Epithelial cell of prostate (primary cell): ENCODE measurements around the gene TASP1.
"Not testable (repeated sequence)": the region's sequence is repeated elsewhere in the genome, so short reads cannot be mapped to it uniquely, and the experiment has no call there.

Source experiments
- DNase-seq: peaks from one replicate; pipeline ENCODE4 v3.0.0-alpha.2; 2011; ENCODE audit warnings: low read depth, low spot score
- H3K27ac ChIP-seq: fragments of 450-650 bp; 2 replicates; pipeline ENCODE4 v1.5.1; 2017; ENCODE audit warnings: mild to moderate bottlenecking

Gene TASP1, protein sequence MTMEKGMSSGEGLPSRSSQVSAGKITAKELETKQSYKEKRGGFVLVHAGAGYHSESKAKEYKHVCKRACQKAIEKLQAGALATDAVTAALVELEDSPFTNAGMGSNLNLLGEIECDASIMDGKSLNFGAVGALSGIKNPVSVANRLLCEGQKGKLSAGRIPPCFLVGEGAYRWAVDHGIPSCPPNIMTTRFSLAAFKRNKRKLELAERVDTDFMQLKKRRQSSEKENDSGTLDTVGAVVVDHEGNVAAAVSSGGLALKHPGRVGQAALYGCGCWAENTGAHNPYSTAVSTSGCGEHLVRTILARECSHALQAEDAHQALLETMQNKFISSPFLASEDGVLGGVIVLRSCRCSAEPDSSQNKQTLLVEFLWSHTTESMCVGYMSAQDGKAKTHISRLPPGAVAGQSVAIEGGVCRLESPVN

DNA sequence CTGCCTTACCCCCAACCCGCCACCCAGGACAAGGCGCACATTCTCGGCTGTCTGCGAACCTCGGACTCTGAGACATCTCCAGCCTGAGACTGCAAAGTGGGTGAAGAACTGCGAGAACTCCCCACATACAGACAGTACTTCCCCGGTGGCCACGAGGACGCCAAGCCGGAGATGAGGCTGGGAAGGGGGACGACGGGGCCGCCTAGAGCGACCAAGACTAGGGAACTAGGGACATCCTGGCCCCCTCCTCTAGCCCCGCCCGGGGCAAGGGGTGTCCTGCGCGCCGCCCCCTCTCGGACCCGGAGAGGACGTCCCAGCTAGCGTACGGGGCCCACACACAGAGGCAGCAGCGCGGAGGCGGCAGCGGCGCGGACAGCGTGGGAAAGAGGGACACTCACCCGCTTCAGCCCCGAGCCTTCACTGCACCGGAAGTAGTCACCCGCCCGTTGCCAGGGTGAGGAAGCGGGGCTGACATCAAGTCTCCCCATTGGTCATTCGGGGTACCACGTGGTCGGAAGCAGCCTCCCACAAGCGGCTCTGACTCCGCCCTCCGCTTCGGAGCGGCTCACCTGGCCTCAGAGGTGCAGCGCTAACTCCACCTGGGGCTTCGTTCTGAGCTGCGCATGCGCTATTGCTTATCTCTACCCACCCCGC lies at the start of gene TASP1:
Gene TASP1 (minus strand): TSS at position 437 of the 654 bp plus-strand sequence. CDS start 8,854 bp downstream, outside the sequence.
- peak within 1 kb of the TSS; percentile 63 for H3K27ac ChIP-seq
- peak; percentile 98 for DNase-seq

DNA sequence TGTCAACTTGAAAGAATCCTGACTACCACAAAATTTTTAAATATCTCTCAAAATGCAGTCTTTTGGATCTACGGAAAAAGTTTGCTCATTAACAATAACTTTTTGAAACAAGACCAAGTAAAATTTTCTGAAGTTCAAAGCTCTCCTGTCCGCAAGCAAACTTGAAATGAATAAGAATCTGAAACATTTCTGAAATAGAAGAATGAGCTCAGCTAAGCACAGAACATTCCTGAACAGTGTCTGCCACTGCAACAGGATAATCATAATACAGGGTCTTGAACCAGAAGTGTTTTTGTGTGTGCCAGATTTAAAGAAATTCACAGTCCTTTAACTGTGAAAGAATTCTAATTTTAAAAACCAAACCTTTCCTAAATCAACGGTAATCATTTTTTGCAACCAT lies 49.1 kb upstream of the TASP1 start:
- DNase-seq, result no peak
- H3K27ac ChIP-seq, result no peak overlapping the region

DNA sequence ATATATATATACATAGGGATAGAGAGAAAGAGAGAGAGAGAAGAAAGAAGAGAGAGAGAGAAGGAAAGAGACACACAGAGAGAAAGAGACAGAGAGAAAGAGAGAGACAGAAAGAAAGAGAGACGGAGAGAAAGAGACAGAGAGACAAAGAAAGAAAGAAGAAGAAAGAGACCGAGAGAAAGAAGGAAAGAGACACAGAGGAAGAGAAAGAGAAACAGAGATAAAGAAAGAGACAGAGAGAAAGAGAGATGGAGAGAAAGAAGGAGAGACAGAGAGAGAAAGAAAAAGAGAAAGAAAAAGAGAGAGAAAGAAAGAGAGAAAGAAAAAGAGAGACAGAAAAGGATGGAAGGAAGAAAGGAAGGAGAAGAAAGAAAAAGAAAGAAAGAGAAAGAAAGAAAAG lies 46.9 kb upstream of the TASP1 start:
- no peak overlapping the region for H3K27ac ChIP-seq
- no peak for DNase-seq

DNA sequence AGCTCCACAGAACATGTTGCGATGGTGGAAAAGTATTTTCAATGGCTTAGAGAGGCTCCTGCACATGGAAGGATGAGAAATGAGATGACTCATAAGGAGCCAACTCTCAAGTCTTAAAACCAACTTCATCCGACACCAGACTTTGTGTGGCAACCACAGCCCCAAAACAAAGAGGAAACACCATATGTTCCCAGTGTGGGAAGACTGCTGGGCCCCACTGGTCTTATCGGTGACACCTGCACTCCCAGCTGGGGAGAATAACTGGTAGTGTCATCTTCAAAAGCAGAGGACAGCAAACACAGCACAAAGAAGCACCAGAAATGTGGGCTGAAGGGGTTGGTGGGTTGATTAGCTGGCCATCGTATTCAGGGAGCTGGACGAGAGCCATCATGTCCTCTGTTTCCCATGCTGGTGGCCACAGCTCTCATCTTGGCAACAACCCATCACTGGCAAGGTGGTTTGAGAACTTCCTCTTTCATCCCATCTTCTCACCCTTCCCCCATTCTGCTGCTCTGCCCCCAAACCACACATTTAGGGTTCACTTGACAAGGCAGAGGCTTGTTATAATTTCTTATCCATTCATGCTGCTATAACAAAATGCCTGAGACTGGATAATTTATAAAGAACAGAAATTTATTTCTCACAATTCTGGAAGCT lies 46.0 kb upstream of the TASP1 start:
- DNase-seq, result no peak
- H3K27ac ChIP-seq, result no peak overlapping the region

DNA sequence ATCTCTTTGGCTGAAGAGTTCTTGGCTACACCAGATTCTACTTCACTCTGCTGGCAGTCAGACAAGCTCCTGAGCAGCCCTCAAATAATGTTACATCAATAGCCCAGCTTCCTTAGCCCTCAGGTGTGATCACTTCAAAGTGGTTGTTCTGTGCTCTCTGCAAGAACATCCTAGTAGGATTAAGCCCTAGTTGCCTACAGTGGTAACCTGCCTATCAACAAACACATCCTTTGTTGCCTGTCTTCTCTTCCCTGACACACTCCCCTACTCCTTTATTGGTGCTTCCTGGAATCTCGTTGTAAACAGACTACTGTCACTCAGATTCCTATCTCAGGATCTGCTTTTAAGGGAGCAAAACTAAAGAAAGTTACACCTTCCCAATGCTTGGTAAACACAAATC lies 45.1 kb upstream of the TASP1 start:
- no peak for DNase-seq
- no peak overlapping the region for H3K27ac ChIP-seq

DNA sequence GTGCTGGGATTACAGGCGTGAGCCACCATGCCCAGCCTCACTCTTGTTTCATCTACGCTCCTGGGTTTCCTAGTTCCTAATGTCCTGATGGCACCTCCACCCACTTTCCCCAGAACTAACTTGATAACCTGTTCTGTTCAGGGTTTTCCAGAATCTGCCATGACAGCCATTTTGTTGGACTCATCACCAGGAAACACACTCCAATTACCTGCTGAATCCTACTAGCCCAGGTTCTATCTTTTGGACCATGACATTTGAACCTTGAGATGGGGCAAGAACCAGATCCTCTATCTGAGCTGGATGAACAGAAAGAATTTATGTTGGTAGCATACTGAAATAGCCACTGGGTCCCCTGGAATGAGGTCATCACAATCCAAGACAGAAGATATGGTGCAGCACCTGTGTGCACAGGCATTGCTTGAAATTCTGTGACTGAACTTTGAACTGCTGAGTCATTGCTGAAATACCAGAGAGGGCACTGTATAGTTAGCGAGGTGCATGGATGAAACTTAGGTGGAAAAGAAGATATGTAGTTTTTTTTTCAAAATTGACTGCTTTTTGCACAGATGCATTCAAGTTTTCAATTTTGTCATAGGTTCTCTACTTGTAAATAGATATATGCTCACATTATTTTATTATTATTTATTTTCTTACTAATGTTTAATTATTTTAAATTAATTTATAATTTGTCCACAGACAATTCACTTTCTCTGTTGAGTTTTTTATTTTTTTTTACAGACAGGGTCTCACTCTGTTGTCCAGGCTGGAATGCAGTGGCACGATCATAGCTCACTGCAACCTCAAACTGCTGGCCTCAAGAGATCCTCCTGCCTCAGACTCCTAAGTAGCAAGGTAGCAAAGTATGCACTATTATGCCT lies 42.8 kb upstream of the TASP1 start:
- H3K27ac ChIP-seq, result no peak overlapping the region
- no peak for DNase-seq

DNA sequence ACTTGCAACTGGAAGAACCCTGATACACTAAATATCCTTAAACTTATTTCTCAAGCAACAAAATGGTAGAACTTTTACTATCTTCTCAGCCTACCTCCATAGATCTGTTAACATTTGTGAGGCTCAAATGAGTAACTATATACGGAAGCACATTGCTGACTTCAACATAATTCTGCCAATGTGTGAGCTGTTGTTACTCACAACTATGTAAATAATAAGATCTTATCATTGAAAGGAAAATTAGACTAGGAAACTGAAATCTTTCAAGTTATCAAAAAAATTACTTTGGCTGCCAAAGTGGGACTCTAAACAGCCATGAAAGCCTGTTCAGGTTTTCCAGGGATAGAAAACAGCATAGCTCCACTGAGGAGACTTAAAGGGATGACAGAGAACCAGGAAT lies 40.2 kb upstream of the TASP1 start:
- H3K27ac ChIP-seq, result no peak overlapping the region
- DNase-seq, result no peak

DNA sequence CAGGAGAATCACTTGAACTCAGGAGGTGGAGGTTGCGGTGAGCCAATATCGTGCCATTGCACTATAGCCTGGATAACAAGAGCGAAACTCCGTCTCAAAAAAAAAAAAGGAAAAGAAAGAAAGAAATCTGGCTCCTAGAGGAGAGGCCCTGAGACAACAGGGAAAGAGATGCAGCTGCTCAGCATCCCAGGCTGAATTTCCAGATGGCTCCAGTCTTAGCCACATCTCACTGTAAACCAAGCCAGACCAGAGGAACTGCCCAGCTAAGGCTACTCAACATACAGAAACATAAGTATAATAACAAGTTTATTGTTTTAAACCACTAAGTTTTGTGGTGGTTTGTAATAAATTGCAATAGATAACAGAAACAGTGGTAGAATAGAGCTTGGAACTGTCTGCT lies 38.5 kb upstream of the TASP1 start:
- DNase-seq, result no peak
- H3K27ac ChIP-seq, result no peak overlapping the region

DNA sequence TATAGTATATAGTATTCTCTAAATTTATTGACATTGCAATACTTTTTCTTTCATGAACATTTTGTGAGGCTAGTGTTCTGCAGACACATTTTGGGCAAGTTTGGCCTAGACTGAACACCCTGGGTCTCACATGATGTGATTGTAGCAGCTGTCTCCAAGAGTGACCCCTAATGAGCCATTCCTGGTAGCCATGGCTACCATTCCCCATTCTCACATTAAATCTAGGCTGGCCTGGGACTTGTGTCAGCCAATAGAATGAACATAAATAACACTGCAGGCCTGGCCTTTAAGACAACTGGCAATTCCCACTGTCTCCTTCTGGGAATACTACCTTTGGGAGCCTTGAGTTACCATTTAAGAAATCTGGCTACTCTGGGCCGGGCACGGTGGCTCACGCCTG lies 38.0 kb upstream of the TASP1 start:
- DNase-seq, result no peak
- H3K27ac ChIP-seq, result no peak overlapping the region

DNA sequence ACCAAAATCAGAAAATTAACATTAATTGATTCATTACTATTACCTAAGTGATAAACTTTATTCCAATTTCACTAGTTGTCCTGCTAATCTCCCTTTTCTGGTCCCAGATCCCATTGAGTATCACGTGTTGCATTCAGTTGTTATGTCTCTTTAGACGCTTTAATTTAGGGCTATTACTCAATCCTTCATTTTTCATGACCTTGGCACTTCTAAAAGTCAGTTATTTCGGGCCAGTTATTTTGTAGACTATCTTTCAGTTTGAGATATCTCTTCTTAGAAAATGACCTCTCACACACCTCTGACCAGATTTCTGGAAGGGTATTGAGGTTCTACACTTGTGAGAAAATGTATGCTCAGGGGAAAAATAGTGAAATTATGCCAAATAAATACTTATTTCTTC lies 34.0 kb upstream of the TASP1 start:
- DNase-seq, result no peak
- H3K27ac ChIP-seq, result no peak overlapping the region

DNA sequence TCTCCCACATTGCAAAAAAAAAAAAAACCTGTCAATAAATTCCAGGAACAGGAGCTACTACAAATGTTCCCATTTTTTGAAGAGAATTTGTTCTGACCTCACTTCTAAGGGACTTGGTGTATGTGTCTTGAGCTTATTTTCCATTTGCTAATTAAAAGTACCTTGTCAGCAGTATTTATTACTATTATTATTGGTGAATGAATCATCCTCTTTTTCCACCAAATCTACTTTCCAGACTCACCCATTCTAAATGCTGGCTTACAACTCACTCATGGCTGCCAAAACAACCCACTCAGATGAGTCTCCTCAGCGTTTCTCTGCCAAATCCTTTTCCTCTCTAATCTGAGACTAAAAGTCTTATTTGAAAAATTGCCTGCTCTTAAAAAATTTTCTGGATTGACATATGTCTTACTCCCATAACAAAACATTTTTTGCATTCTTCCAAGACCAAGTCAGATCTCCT lies 33.2 kb upstream of the TASP1 start:
- H3K27ac ChIP-seq, result no peak overlapping the region
- DNase-seq, result no peak

DNA sequence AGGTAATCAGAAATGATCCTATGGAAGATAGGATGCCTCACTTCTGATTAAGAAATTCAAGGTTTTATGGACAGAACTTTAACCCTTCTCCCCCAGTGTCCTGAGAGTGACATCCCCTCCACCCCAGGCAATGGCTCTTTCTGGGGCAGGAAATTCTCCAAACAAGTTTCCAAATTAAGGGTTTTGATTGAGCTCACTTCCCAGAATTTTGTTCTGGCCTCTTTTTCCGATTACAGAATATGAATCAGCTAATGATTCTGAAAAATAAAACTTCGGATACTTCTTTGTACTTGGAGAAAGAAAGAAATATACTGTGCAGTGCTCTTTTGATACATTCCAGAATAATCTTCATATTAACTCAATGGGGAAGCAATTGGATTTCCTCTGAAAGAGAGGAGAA lies 32.8 kb upstream of the TASP1 start:
- H3K27ac ChIP-seq, result no peak overlapping the region
- DNase-seq, result no peak

DNA sequence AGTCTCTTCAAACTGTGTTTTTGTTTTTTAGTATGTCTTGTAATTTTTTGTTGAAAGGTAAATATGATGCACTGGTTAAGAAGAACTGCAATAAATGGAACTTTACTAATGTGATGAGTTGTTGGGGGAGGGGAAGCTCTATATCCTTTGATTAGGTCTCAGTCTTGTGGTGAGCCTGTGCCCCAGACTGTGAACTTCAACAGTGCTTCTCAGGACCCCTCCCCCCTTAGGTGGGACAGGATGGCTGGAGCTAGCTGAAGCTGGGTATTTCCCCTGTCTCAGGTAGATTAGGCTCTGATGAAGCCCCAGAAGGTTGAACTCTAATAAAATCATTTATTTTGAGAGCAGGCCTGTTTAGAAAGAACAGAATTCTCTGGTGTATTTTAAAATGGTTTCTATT lies 31.4 kb upstream of the TASP1 start:
- DNase-seq, result no peak
- H3K27ac ChIP-seq, result no peak overlapping the region

DNA sequence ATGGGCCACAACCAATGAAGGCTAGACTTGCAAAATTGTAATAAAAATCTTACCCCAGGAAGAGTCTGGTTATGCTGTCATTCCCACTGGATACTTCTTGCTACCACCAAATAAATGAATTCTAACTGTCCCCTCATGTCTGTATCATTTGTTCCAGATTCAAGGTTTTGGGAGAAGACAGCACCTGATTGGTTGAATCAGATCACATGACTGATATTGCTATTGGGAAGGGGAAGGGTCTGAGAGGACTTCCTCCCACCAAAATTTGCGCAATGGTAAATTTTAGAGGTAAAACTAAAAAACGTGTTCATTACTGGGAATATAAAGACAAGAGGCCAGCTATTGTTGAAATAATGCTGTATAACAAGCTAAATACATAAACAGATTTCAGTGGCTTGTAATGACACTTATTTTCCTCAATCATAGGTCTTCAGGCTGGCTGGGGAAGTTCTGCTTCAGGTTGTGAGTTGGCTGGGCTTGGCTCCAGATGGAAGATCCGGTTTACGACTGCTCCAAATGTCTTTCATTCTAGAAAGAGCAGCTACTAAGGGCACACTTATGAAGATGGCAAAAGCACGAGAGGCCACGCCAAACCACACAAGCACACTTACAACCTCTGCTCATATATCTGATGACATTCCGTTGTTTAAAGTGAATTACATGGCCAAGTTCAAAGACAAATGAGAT lies 27.1 kb upstream of the TASP1 start:
- DNase-seq, result no peak
- no peak overlapping the region for H3K27ac ChIP-seq

DNA sequence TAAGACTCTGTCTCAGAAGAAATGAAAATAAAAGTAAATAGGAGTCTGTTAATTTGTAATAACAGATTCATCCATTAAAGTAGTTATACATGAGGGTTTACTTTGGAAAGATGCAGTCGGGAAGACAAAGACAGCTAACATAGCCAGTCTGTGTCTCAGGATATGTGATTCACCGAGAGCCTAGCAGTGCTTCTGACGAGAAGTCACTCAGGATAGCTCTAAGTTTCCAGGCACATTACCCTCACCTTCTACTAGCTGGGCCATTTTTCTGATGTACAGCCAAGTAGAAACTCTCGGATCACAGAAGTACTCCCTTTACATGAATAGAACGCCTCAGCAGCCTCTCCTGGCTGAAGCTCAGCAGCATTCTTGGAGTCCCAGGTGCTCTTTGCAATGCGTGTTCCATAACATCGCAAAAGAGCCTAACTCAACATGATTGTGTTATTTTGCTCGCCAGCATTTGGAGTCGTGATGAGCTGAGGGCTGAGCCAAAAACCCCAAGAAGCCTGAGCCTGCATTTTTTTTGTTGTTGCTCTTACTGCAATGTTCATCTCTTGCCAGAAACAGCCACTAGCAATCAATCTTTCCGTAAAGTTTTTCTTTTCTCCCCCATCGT lies 22.4 kb upstream of the TASP1 start:
- DNase-seq, result no peak
- no peak overlapping the region for H3K27ac ChIP-seq

DNA sequence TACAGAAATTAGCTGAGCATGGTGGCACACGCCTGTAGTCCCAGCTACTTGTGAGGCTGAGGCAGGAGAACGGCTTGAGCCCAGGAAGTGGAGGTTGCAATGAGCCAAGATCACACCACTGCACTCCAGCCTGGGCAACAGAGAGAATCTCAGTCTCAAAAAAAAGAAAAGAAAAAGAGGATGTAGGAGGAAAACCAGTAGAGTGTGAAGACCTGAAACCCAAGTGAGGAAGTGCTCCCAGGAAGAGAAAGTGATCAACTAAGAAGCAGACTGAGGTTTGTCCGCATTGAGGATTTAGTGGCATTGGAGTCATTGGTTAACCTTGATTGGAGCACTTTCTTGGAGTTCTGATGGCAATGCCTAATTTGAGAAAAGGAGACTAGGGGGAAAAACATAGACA lies 20.6 kb upstream of the TASP1 start:
- no peak for DNase-seq
- no peak overlapping the region for H3K27ac ChIP-seq

DNA sequence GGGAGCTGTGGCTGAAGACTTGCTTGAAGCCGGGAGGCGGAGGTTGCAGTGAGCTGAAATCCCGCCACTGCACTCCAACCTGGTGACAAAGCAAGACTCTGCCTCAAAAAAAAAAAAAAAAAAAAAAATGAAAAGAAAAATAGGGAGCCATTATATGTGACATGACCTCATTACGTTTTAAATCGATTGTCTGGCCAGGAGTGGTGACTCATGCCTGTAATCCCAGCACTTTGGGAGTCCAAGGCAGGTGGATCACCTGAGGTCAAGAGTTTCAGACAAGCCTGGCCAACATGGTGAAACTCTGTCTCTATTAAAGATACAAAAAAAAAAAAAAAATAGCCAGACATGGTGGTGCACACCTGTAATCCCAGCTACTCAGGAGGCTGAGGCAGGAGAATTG lies 19.3 kb upstream of the TASP1 start:
- not testable (repeated sequence) for DNase-seq, H3K27ac ChIP-seq

DNA sequence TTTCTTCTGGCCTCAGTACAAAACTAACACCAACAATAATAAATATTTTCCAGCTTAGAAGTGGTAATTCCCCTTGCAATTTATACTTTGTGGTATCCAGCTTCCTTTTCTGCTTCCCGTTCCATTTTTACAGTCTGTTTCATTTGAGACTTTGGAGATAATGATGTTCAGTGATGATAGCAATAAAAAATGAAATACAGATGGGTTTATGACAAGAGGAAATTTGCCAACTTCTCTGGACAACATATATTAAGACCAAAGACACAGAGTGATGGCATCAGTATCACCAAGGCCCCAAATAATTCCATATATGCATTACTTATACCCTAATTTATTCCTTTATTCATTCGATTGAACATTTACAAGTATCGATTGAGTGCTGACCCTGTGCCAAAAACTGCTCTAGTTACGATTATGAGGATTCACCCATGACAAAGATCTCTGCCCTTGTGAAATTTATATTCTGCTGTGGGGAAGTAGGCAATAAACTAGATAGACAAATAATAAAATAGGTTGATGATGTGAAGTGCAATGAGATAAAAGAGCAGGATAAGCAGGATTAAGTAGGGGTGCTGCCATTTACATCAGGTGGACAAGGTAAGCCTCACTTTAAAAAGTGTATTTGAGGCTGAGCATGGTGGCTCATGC lies 18.1 kb upstream of the TASP1 start:
- DNase-seq, result no peak

DNA sequence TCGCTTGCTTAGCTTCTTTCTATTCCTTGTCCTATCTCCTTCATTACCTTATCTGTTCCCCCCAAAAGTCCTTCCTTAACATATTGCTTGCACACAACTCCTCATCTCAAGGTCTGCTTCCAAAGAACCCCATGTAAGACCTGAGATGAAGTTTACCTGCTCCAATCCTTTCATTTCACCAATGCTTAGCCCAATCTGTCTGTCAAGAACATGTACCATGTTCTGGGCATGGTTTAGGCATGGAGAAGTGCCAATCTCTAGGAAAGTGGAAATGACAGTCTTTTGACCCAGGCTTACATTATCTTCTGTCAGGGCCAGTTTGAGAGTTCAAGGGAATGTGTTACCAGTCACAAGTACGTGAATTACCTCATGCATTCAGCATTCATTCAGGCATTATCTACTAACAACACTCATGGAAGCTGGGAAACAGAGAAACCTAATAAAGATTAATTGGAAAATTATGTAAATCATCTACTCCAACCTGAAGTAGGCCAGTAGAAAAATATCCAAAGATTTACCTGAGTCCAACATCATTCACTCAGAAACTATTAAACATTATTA lies 15.8 kb upstream of the TASP1 start:
- no peak overlapping the region for H3K27ac ChIP-seq
- DNase-seq, result no peak

More for the DNA sequence above, 18.1 kb upstream of the TASP1 start:
- no peak overlapping the region for H3K27ac ChIP-seq
